ENCODE results near the gene PIK3C3.

The PIK3C3 gene

DNA sequence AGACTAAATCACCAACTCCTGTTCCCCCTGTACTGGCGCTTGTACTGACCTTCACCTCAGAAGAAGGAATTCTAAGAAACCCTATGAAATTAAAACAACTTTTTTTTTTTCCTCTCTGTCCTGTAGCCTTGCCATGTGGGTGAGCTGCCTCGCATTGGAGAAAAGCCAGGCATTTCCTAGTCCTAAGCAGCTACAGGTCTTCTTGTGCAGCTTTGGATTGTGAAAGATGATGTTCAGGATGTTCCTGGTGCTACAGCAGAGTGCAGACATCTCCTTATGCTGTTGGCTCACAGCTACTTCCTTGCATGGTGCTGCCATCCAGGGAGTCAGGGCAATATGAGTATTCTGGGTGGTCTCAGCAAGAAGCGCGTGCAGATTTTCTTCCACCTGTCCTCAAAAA lies 11.9 kb downstream of the PIK3C3 start:
- H3K36me3 ChIP-seq (ENCODE audit: control insufficient read depth, insufficient read depth, low read length): peaks cover 10% of the 10 kb centered on the region

DNA sequence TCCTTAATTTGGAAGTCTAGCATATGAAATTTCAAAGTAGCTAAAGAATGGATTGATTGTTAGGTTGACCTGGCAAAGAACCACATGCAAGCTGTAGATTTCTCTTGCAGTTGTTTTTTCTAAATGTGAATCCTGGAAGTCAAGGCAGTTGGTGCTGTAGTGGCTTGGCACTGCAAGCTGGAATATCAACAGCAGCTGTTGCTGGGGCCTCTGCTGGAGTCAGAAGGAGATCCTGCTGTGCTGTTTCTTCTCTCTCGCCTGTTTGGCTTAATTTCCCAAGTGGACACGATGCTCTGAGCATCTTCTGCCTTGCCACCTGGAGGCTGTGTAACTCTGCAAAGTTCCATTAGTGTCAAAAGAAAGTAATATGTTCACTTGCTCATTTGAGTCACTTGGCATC lies 12.6 kb downstream of the PIK3C3 start:
- TF ChIP-seq, protein P1, sequence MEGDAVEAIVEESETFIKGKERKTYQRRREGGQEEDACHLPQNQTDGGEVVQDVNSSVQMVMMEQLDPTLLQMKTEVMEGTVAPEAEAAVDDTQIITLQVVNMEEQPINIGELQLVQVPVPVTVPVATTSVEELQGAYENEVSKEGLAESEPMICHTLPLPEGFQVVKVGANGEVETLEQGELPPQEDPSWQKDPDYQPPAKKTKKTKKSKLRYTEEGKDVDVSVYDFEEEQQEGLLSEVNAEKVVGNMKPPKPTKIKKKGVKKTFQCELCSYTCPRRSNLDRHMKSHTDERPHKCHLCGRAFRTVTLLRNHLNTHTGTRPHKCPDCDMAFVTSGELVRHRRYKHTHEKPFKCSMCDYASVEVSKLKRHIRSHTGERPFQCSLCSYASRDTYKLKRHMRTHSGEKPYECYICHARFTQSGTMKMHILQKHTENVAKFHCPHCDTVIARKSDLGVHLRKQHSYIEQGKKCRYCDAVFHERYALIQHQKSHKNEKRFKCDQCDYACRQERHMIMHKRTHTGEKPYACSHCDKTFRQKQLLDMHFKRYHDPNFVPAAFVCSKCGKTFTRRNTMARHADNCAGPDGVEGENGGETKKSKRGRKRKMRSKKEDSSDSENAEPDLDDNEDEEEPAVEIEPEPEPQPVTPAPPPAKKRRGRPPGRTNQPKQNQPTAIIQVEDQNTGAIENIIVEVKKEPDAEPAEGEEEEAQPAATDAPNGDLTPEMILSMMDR (IDR thresholded peaks at IDR 0.05; ENCODE audit: insufficient read depth, low read length, poor library complexity, severe bottlenecking): no peak
- H3K36me3 ChIP-seq (ENCODE audit: control insufficient read depth, insufficient read depth, low read length): peaks cover 8% of the 10 kb centered on the region

More for the DNA sequence above, 11.9 kb downstream of the PIK3C3 start:
- no peak for DNase-seq (ENCODE audit: extremely low read depth, insufficient read length)
- no peak overlapping the region for H3K4me3 ChIP-seq (replicated peaks; ENCODE audit: low read depth, low read length)
- no peaks in the 10 kb centered on the region for H3K27me3 ChIP-seq (replicated peaks; ENCODE audit: control insufficient read depth, insufficient read depth, low read length)
- TF ChIP-seq, protein P1 (IDR thresholded peaks at IDR 0.05; ENCODE audit: insufficient read depth, low read length, poor library complexity, severe bottlenecking): no peak

DNA sequence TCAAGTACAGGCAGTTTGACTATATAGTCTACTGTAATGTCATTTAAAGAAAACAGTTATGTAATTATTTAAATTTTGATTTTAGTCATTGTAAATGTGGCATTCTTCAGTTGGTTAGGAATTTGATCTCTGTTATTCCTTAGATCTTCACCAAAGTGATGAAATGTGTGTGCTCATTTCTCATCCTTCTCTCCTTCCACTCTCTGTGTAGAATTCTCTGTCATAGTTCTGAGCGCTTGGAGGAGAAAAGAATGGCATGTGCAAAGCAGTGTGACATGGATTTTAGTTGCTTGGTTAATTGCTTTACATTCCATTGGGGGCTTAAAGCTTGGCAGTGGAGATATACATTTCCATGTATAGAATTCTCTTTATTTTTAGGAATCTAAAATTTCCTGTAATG lies 14.8 kb downstream of the PIK3C3 start:
- H3K4me3 ChIP-seq (replicated peaks; ENCODE audit: low read depth, low read length): no peak overlapping the region
- no peaks in the 10 kb centered on the region for H3K27me3 ChIP-seq (replicated peaks; ENCODE audit: control insufficient read depth, insufficient read depth, low read length)
- no peak for DNase-seq (ENCODE audit: extremely low read depth, insufficient read length)
- TF ChIP-seq, protein P1 (IDR thresholded peaks at IDR 0.05; ENCODE audit: insufficient read depth, low read length, poor library complexity, severe bottlenecking): no peak
- peaks cover 8% of the 10 kb centered on the region for H3K36me3 ChIP-seq (ENCODE audit: control insufficient read depth, insufficient read depth, low read length)

More for the DNA sequence above, 12.6 kb downstream of the PIK3C3 start:
- no peak for DNase-seq (ENCODE audit: extremely low read depth, insufficient read length)
- no peaks in the 10 kb centered on the region for H3K27me3 ChIP-seq (replicated peaks; ENCODE audit: control insufficient read depth, insufficient read depth, low read length)
- H3K4me3 ChIP-seq (replicated peaks; ENCODE audit: low read depth, low read length): no peak overlapping the region

DNA sequence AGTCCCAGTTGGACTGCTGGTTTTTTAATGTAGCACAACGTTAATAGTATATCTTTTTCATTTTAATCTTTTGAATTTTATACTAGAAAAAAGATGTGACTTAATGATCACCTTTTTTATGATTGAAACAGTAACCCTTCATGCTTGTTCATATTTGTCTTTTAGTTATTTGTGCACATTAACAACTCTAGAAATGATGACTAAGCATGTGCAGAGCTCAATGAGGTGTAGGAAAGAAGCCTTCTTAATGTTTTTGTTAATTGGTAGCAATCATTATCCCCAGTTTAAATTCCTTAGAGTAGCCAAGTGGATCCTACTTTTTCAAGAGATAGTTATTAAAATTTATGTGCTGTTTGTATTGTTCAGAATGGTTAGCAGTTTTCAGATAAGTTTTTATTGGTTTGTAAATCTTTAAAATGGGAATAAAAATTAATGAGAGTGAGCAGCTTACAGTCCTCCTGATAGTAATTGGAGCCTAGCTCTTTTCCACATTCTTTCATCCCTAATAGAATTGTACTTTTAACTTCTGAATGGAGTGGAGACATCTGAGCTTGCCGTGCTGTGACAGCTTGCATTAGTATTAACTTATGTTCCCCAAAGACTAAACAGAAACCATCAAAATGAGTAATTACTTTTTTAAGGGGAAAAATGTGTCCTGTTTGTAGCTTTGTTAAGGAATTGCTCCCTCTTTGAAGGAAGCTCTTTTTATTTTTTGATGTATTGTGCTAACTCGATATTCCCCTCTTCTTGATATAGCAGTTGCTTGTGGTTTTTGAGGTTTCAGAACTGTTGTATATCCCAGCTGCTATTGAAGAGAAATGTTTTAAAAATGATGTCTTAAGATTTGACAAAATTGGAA lies 17.3 kb downstream of the PIK3C3 start:
- TF ChIP-seq, protein P1 (IDR thresholded peaks at IDR 0.05; ENCODE audit: insufficient read depth, low read length, poor library complexity, severe bottlenecking): no peak
- no peaks in the 10 kb centered on the region for H3K27me3 ChIP-seq (replicated peaks; ENCODE audit: control insufficient read depth, insufficient read depth, low read length)
- no peak for DNase-seq (ENCODE audit: extremely low read depth, insufficient read length)
- H3K4me3 ChIP-seq (replicated peaks; ENCODE audit: low read depth, low read length): no peak overlapping the region
- peaks cover 3% of the 10 kb centered on the region for H3K36me3 ChIP-seq (ENCODE audit: control insufficient read depth, insufficient read depth, low read length)

DNA sequence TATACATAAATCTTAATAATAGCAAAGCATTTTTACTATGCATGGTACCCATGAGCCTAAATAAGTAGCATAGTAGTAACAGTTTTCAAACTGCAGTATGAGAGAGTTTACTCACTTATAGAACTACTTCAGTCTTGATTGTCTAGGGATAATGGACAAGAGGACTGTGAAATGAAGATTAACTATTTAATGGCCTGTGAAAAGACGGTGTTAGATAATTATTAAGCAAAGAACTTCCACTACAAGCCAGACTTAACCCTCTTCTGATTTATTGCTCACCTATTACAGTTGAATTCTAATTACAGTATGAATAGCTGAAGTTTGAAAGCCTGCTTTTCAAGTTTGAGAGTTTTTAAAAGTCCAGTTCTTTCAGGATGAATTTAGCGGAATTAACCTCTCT lies 18.9 kb downstream of the PIK3C3 start:
- no peaks in the 10 kb centered on the region; the same call in 1 of the 2 replicates for H3K36me3 ChIP-seq (ENCODE audit: control insufficient read depth, insufficient read depth, low read length)
- H3K4me3 ChIP-seq (replicated peaks; ENCODE audit: low read depth, low read length): no peak overlapping the region
- no peak for DNase-seq (ENCODE audit: extremely low read depth, insufficient read length)
- TF ChIP-seq, protein P1 (IDR thresholded peaks at IDR 0.05; ENCODE audit: insufficient read depth, low read length, poor library complexity, severe bottlenecking): no peak
- H3K27me3 ChIP-seq (replicated peaks; ENCODE audit: control insufficient read depth, insufficient read depth, low read length): no peaks in the 10 kb centered on the region

Data from GM06990 (cell line).